Psoas muscle (tissue), 7 donors: ENCODE measurements around the gene CMBL. TPM values are rescaled to one million over a fixed set of nuclear protein-coding genes. Genes with fewer than 3 reads are reported as not detected.

ENCODE experiments used
- polyA plus RNA-seq, 3 donors: library from polyadenylated mRNA; stranded (reverse); fragments of 200-250 nt; gene quantifications; one replicate each; pipeline ENCODE4 v1.2.3, GENCODE V29; 2013
- total RNA-seq, 4 donors: library from RNA; stranded (reverse); fragmentation: NEBNext Ultra II Directional in 2 of 4; extraction: Animal tissue kit (Norgen Biotek cat#: 25700) in 2 of 4; gene quantifications; one replicate each; pipeline versions ENCODE4 v1.2.1 to v1.2.4, GENCODE V29; 2021 to 2023
- donor health status: healthy with polysubstance abuse.
- donor health status: DM: no; HTN: no; CAD: no; lungs with moderate emphysema.
- donor health status: Bipolar disorder and iron deficiency.
- donor health status: healthy.
- donor health status: DM: no; HTN: no; CAD: no.
- donor health status: DM: no; HTN: no; CAD: no.
- donor health status: DM: yes; HTN: yes; CAD: no.

Gene CMBL
- total and polyA plus RNA-seq, 7 donors: 9.4 to 243 (median 55.7) TPM

Other genes with a start within 250 kb of the CMBL start
- gene ATPSCKMT, start 58.0 kb downstream of the CMBL start, total RNA-seq: 10 to 100 TPM in 1 of 4 donors, 1 to 10 TPM in 3; 7.6 to 16.7 (median 8.9) TPM
- 10 to 100 TPM in 2 of 3 donors, 1 to 10 TPM in 1; 9.3 to 26.1 (median 10.2) TPM for gene ATPSCKMT, start 58.0 kb downstream of the CMBL start, polyA plus RNA-seq
- gene CCT5, start 57.6 kb downstream of the CMBL start, total RNA-seq: 100 to 1,000 TPM; 150 to 211 (median 197) TPM
- 100 to 1,000 TPM; 186 to 454 (median 287) TPM for gene CCT5, start 57.6 kb downstream of the CMBL start, polyA plus RNA-seq
- gene MARCHF6, start 45.8 kb upstream of the CMBL start, total RNA-seq: 100 to 1,000 TPM; 160 to 250 (median 193) TPM
- 10 to 100 TPM; 36.6 to 88.5 (median 72.0) TPM for gene MARCHF6, start 45.8 kb upstream of the CMBL start, polyA plus RNA-seq
- under 1 TPM in 1 of 4 donors, not detected in 3; 0.25 TPM for gene ROPN1L, start 134.0 kb upstream of the CMBL start, total RNA-seq
- gene ROPN1L, start 134.0 kb upstream of the CMBL start, polyA plus RNA-seq: under 1 TPM in 2 of 3 donors, not detected in 1; 0.16 to 0.38 TPM